Mesendoderm (in vitro differentiated cells): ENCODE results near the gene TMEM8B.

ENCODE experiments used
- DNase-seq: peaks from one replicate; pipeline ENCODE4 v3.0.0; 2013
- H2AK5ac ChIP-seq: 2 replicates; pipeline ENCODE4 v1.6.1; 2013; ENCODE audit warnings: low read length, inconsistent platforms
- H2BK120ac ChIP-seq: 2 replicates; pipeline ENCODE4 v1.6.1; 2013; ENCODE audit warnings: low read depth, mild to moderate bottlenecking, low read length, moderate library complexity, mixed read lengths
- H2BK15ac ChIP-seq: replicated peaks from 2 replicates; pipeline ENCODE4 v1.6.1; 2013; ENCODE audit warnings: low read depth, mild to moderate bottlenecking, moderate library complexity
- H2BK5ac ChIP-seq: 2 replicates; pipeline ENCODE4 v1.6.1; 2013; ENCODE audit warnings: low read length, inconsistent platforms
- H3K18ac ChIP-seq: 2 replicates; pipeline ENCODE4 v1.6.1; 2013; ENCODE audit warnings: mild to moderate bottlenecking, low read length, mixed read lengths
- H3K23ac ChIP-seq: one replicate; pipeline ENCODE4 v1.6.1; 2013; ENCODE audit warnings: low read length
- H3K27ac ChIP-seq: 2 replicates; pipeline ENCODE4 v1.5.1; 2013; ENCODE audit warnings: low read depth, mild to moderate bottlenecking, inconsistent platforms, low read length, moderate library complexity
- H3K27me3 ChIP-seq: 2 replicates; pipeline ENCODE4 v1.6.1; 2013; ENCODE audit warnings: low read length, control low read depth, mild to moderate bottlenecking, inconsistent platforms; ENCODE audit not compliant: insufficient read depth, poor library complexity
- H3K36me3 ChIP-seq: 2 replicates; pipeline ENCODE4 v1.6.1; 2013; ENCODE audit warnings: low read length, inconsistent platforms; ENCODE audit not compliant: control insufficient read depth, insufficient read depth
- H3K4ac ChIP-seq: one replicate; pipeline ENCODE4 v1.6.1; 2013; ENCODE audit warnings: low read depth, mild to moderate bottlenecking, low read length, moderate library complexity
- H3K4me1 ChIP-seq: 2 replicates; pipeline ENCODE4 v1.6.1; 2013; ENCODE audit warnings: low read depth, low read length, inconsistent platforms; ENCODE audit not compliant: control insufficient read depth
- H3K4me2 ChIP-seq: 2 replicates; pipeline ENCODE4 v1.6.1; 2013; ENCODE audit warnings: low read length
- H3K4me3 ChIP-seq: 2 replicates; pipeline ENCODE4 v1.5.1; 2013; ENCODE audit warnings: mild to moderate bottlenecking, low read length
- H3K56ac ChIP-seq: one replicate; pipeline ENCODE4 v1.6.1; 2013; ENCODE audit warnings: low read length
- H3K79me1 ChIP-seq: 2 replicates; pipeline ENCODE4 v1.6.1; 2013; ENCODE audit warnings: low read length, inconsistent platforms
- H3K79me2 ChIP-seq: 2 replicates; pipeline ENCODE4 v1.6.1; 2013; ENCODE audit warnings: mild to moderate bottlenecking, low read length; ENCODE audit not compliant: control insufficient read depth, insufficient read depth
- H3K9ac ChIP-seq: 2 replicates; pipeline ENCODE4 v1.6.1; 2013; ENCODE audit warnings: low read length, inconsistent platforms
- H4K5ac ChIP-seq: one replicate; pipeline ENCODE4 v1.6.1; 2013; ENCODE audit warnings: low read length
- H4K8ac ChIP-seq: one replicate; pipeline ENCODE4 v1.6.1; 2013; ENCODE audit warnings: low read depth, mild to moderate bottlenecking, control low read depth, low read length, moderate library complexity
- WGBS: extraction: QIAGEN DNeasy Blood & Tissue Kit; methylation state at CpG from one replicate; pipeline ENCODE4 v1.1.7; 2013; ENCODE audit warnings: low lambda C conversion rate, missing lambda C conversion rate; ENCODE audit not compliant: insufficient coverage; ENCODE audit errors: extremely low coverage; 5-methylcytosine and 5-hydroxymethylcytosine counted together

The TMEM8B gene

DNA sequence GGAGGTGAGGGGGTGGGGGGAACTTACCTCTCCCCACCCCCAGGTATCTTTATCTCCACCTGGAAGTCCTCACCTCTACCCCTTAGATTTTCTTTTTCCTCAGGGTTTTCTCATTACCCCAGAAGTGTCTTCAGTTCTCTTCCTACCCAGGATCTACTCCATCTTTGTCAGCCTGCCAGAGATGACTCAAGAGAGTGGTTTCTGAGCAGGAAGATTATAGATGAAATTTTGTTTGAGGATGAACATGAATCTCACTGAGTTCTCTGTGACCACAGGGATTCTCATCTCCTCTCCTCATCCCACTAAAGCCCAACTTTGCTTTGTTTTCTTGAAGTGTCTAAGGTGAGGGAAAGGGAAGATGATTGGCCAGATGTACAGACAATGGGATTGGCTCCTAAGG lies 9.0 kb upstream of the TMEM8B start:
- no peak overlapping the region for H3K4me2 ChIP-seq
- no peak overlapping the region for H3K27ac ChIP-seq
- no peak overlapping the region for H3K4me3 ChIP-seq
- H3K4ac ChIP-seq: no peak overlapping the region
- H3K79me2 ChIP-seq: no peaks in the 10 kb centered on the region
- no peaks in the 10 kb centered on the region for H3K36me3 ChIP-seq
- H2BK5ac ChIP-seq: no peak overlapping the region
- no peak overlapping the region for H2BK15ac ChIP-seq
- H3K56ac ChIP-seq: no peak overlapping the region
- H2BK120ac ChIP-seq: no peak overlapping the region
- H3K79me1 ChIP-seq: no peaks in the 10 kb centered on the region
- DNase-seq: no peak
- H4K5ac ChIP-seq: no peak overlapping the region
- no peaks in the 10 kb centered on the region for H3K27me3 ChIP-seq
- H3K4me1 ChIP-seq: no peaks in the 10 kb centered on the region
- H2AK5ac ChIP-seq: no peak overlapping the region
- H4K8ac ChIP-seq: no peak overlapping the region
- H3K23ac ChIP-seq: no peak overlapping the region
- no peak overlapping the region for H3K18ac ChIP-seq
- no peak overlapping the region for H3K9ac ChIP-seq

DNA sequence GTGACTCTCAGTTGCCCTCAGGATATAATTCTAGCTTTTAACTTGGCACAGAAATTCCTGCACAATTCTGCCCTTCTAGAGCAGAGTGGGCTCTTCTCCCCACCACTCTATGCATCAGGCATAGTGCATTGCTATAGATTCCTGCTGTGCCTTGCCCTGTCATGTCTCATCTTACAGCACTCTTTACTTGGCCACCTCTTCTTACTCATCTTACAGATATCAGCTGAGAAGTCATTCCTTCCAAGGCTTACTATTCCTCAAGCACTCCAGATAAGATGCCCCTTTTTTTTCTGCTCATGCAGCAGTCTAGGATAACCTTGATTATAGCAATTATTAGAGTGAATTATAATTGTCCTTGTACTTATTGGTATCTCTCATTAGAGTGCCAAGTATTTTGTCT lies 6.1 kb upstream of the TMEM8B start:
- no peaks in the 10 kb centered on the region for H3K4me1 ChIP-seq
- H3K4me3 ChIP-seq: no peak overlapping the region
- no peak overlapping the region for H4K5ac ChIP-seq
- no peak overlapping the region for H3K4me2 ChIP-seq
- no peak overlapping the region for H2BK15ac ChIP-seq
- H3K27ac ChIP-seq: no peak overlapping the region
- H3K4ac ChIP-seq: no peak overlapping the region
- no peaks in the 10 kb centered on the region for H3K79me1 ChIP-seq
- no peak overlapping the region for H3K23ac ChIP-seq
- H3K56ac ChIP-seq: no peak overlapping the region
- H2AK5ac ChIP-seq: no peak overlapping the region
- no peaks in the 10 kb centered on the region for H3K79me2 ChIP-seq
- H2BK5ac ChIP-seq: no peak overlapping the region
- H3K9ac ChIP-seq: no peak overlapping the region
- H2BK120ac ChIP-seq: no peak overlapping the region
- no peak overlapping the region for H3K18ac ChIP-seq
- no peaks in the 10 kb centered on the region for H3K36me3 ChIP-seq
- H4K8ac ChIP-seq: no peak overlapping the region
- H3K27me3 ChIP-seq: no peaks in the 10 kb centered on the region
- no peak for DNase-seq

DNA sequence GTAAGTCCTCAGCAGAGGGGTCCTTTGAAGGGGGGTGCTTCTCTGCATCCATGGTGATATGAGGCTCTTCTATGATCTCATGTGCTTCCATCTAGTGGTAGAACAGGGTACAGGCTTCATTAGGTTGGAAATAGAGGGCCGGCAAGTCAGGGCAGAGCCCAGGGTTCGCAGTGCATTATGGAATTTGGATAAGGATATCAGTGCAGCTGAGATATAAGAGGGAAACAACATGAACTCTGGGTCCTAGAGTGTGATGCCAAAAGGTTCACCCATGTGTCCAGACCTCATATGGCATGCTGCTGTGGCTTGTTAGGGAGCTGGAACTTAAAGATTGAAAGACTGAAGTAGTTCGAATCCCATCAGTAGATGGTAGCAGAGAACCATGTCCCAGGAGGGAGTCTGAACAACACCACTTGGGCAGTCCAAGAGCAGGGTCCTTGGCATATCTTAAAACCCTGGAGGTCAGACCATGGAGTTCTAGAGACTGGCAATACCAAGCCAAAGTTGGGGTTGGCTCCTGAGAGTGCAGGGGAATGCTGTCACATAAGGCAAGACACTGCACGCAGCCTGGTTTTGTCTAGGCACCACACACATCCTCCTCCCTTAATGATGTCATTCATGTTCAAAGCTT lies 2.8 kb upstream of the TMEM8B start:
- peak; percentile 76 for DNase-seq
- no CpG with 5 or more reads among the region's 4 CpGs for WGBS
- H3K4me1 ChIP-seq: peaks cover 6% of the 10 kb centered on the region

DNA sequence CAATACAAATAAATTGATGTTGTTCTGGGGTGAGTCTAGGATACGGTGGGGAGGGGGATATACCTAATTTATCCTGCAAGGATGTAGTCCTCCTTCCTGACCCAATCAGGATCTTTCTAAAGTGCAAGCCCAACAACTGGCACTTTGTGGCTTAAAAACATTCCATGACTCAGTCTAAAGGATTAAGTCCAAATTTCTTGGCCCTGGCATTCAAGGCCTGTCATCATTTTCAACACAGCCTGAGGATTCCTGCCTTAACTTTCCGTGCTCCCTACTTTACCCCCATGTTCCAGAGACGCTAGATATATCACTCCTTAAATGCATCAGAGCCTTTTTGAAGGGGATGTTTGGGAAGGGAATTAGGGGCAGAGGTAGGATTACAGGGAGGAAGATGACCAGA lies 1.5 kb upstream of the TMEM8B start:
- no peaks in the 10 kb centered on the region for H3K27me3 ChIP-seq
- no peaks in the 10 kb centered on the region for H3K79me2 ChIP-seq
- WGBS: no CpG with 5 or more reads among the region's 3 CpGs
- H3K4me3 ChIP-seq: no peak overlapping the region
- no peak overlapping the region for H2BK15ac ChIP-seq
- no peak overlapping the region for H3K4me2 ChIP-seq
- H3K56ac ChIP-seq: no peak overlapping the region
- H3K27ac ChIP-seq: no peak overlapping the region
- no peak overlapping the region for H2BK5ac ChIP-seq
- H3K79me1 ChIP-seq: no peaks in the 10 kb centered on the region
- H2AK5ac ChIP-seq: no peak overlapping the region
- no peak overlapping the region for H2BK120ac ChIP-seq
- no peak overlapping the region for H3K18ac ChIP-seq
- H3K4ac ChIP-seq: no peak overlapping the region
- DNase-seq: no peak
- no peak overlapping the region for H3K23ac ChIP-seq
- H3K36me3 ChIP-seq: no peaks in the 10 kb centered on the region
- H4K8ac ChIP-seq: no peak overlapping the region
- no peak overlapping the region for H3K9ac ChIP-seq
- H4K5ac ChIP-seq: no peak overlapping the region
- peaks cover 6% of the 10 kb centered on the region for H3K4me1 ChIP-seq

More for the DNA sequence above, 2.8 kb upstream of the TMEM8B start:
- H4K5ac ChIP-seq: no peak overlapping the region
- no peaks in the 10 kb centered on the region for H3K27me3 ChIP-seq
- no peak overlapping the region for H3K4me3 ChIP-seq
- no peak overlapping the region for H2BK5ac ChIP-seq
- no peaks in the 10 kb centered on the region for H3K79me1 ChIP-seq
- H3K27ac ChIP-seq: no peak overlapping the region
- H3K36me3 ChIP-seq: no peaks in the 10 kb centered on the region
- H2BK15ac ChIP-seq: no peak overlapping the region
- no peak overlapping the region for H2BK120ac ChIP-seq
- no peak overlapping the region for H3K4ac ChIP-seq
- H3K56ac ChIP-seq: no peak overlapping the region
- H2AK5ac ChIP-seq: no peak overlapping the region
- H3K9ac ChIP-seq: no peak overlapping the region
- H3K18ac ChIP-seq: no peak overlapping the region
- no peak overlapping the region for H4K8ac ChIP-seq
- no peak overlapping the region for H3K23ac ChIP-seq
- H3K79me2 ChIP-seq: no peaks in the 10 kb centered on the region
- H3K4me2 ChIP-seq: no peak overlapping the region

DNA sequence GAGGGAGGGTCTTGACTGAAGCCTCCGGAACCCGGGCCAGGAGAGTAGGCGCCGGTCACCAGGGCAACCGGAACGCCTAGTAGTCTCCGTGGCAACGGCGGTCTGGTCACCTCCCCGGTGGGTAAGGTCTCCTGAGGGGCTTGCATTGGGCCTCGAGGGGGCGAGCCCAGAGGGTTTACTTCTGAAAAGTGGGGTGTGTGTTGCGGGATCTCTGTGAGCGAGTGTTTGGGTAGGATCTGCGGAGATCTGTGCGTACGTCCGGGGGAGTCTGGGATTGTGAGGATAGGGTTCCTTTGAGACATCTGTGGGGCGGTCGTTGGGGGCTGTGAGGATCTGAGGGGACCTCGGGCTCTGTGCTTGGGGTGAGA lies 328 bp upstream of the TMEM8B start, which contains the start of gene FAM221B:
Gene FAM221B (minus strand): TSS at position 17 of the 368 bp plus-strand sequence. CDS start 2,571 bp downstream, outside the sequence.
- H3K4me1 ChIP-seq: peaks cover 6% of the 10 kb centered on the region
- H2BK120ac ChIP-seq: no peak within 1 kb of the TSS
- no peak within 1 kb of the TSS for H3K27ac ChIP-seq
- no peak within 1 kb of the TSS for H2AK5ac ChIP-seq
- H4K8ac ChIP-seq: no peak within 1 kb of the TSS
- peak within 1 kb of the TSS; percentile 95 for H3K56ac ChIP-seq
- DNase-seq: peak; percentile 66
- H3K4ac ChIP-seq: peak within 1 kb of the TSS; percentile 18
- no peaks in the 10 kb centered on the region for H3K79me1 ChIP-seq
- H3K18ac ChIP-seq: peak within 1 kb of the TSS; percentile 95
- H3K36me3 ChIP-seq: no peaks in the 10 kb centered on the region
- H4K5ac ChIP-seq: no peak within 1 kb of the TSS
- no CpG with 5 or more reads among the region's 21 CpGs for WGBS
- no peaks in the 10 kb centered on the region for H3K79me2 ChIP-seq
- peak within 1 kb of the TSS; percentile 98 for H3K4me2 ChIP-seq
- H2BK5ac ChIP-seq: no peak within 1 kb of the TSS
- peak within 1 kb of the TSS; percentile 70 for H3K4me3 ChIP-seq
- H3K9ac ChIP-seq: peak within 1 kb of the TSS; percentile 92
- H2BK15ac ChIP-seq: no peak within 1 kb of the TSS
- no peaks in the 10 kb centered on the region for H3K27me3 ChIP-seq
- H3K23ac ChIP-seq: peak within 1 kb of the TSS; percentile 15

DNA sequence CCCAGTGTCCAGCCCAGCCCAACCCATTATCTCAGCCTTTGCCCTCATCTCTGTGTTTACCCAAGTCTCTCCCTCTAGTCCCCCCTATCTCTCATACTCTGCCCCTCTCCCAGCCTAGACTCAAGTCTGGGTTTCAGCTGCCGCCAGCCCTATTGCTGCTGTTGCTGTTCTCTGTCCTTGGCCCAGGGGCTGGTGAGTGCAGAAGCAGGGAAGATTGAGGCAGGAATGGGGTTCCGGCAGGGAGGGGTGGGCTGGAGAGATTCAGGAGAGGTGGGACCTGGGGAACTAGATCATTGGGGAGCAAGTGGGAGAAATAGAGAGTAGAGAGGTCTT lies 702 bp downstream of the TMEM8B start:
- Histone ChIP-seq H3K4ac (no peak overlapping the region), H3K27me3 (no peaks in the 10 kb centered on the region), H3K27ac (no peak overlapping the region), H4K8ac (no peak overlapping the region), H2AK5ac (no peak overlapping the region), H3K23ac (peak overlapping the region; percentile 15), H3K79me1 (no peaks in the 10 kb centered on the region), H3K18ac (no peak overlapping the region), H2BK120ac (no peak overlapping the region), H3K4me3 (peak overlapping the region; percentile 43), H3K79me2 (no peaks in the 10 kb centered on the region), H4K5ac (no peak overlapping the region), H3K9ac (peak overlapping the region; percentile 60), H3K4me2 (peak overlapping the region; percentile 85), H2BK5ac (no peak overlapping the region), H3K56ac (peak overlapping the region; percentile 82), H2BK15ac (no peak overlapping the region), H3K36me3 (no peaks in the 10 kb centered on the region), H3K4me1 (peaks cover 6% of the 10 kb centered on the region)
- no peak for DNase-seq
- no CpG with 5 or more reads among the region's 2 CpGs for WGBS
